Uterus (tissue), 4 donors: ENCODE measurements around the gene ASTN2. TPM values are rescaled to one million over a fixed set of nuclear protein-coding genes. Genes with fewer than 3 reads are reported as not detected.

Experiments
- DNase-seq, 2 donors: peaks; one replicate each; pipeline ENCODE4 v3.0.0-alpha.2; 2019 to 2020
- H3K27ac ChIP-seq, 2 donors: fragments of 200-600 bp; sonication (generic); 1 replicate in 1 of 2; 2 replicates in 1 of 2; pipeline ENCODE4 v1.5.1; 2016 to 2018
- H3K27me3 ChIP-seq, 2 donors: fragments of 200-600 bp; sonication (generic); one replicate each; pipeline ENCODE4 v1.5.1; 2018 to 2019; ENCODE audit warnings: control low read depth in 1 of 2
- H3K36me3 ChIP-seq, 2 donors: fragments of 200-600 bp; sonication (generic); one replicate each; pipeline ENCODE4 v1.5.1; 2019; ENCODE audit warnings: control low read depth in 1 of 2
- H3K4me1 ChIP-seq, 2 donors: fragments of 200-600 bp; sonication (generic); one replicate each; pipeline ENCODE4 v1.5.1; 2018 to 2019; ENCODE audit warnings: control low read depth in 1 of 2
- H3K4me3 ChIP-seq, 2 donors: fragments of 200-600 bp; sonication (generic); 1 replicate in 1 of 2; 2 replicates in 1 of 2; pipeline ENCODE4 v1.5.1; 2018 to 2019; ENCODE audit warnings: mild to moderate bottlenecking in 1 of 2
- H3K9me3 ChIP-seq, 2 donors: fragments of 200-600 bp; sonication (generic); one replicate each; pipeline ENCODE4 v1.5.1; 2019; ENCODE audit warnings: control low read depth in 1 of 2
- CTCF ChIP-seq, 4 experiments: fragments of 200-600 bp in 2 of 4; fragments of 450-650 bp in 2 of 4; sonication (generic) in 2 of 4; IDR thresholded peaks; one replicate each; pipeline ENCODE4 v1.5.1; 2016 to 2019; ENCODE audit warnings: antibody characterized with exemption in 4 of 4, mild to moderate bottlenecking in 2 of 4, moderate library complexity in 1 of 4
- POLR2A ChIP-seq, 2 donors: fragments of 450-650 bp; IDR thresholded peaks; one replicate each; pipeline ENCODE4 v1.6.1; 2016; ENCODE audit warnings: antibody characterized with exemption in 2 of 2, mild to moderate bottlenecking in 1 of 2, moderate library complexity in 1 of 2
- intact Hi-C: fragments of 100-400 bp; cut with DNase I; formaldehyde crosslinking; loops from one replicate; pipeline ENCODE4 v1.15.1; 2023; ENCODE audit warnings: low total_unique reads
- total RNA-seq, 4 donors: library from RNA; depleted of rRNA in 3 of 4; stranded (reverse); fragments of >200 nt in 3 of 4; gene quantifications; one replicate each; pipeline versions ENCODE4 v1.1.0 to v1.2.4, GENCODE V29; 2014 to 2023
- donor health status: DM: yes; HTN: yes; CAD: no.

Gene ASTN2
- total RNA-seq, 4 donors from 2014 or later: 1.8 to 8.6 (median 6.7) TPM

GRCh38 chr9:116934131-116934530 is 480.7 kb downstream of the ASTN2 start:
- Histone ChIP-seq H3K4me1 (no peaks in the 10 kb centered on the region), H3K36me3 (no peaks in the 10 kb centered on the region), H3K27me3 (no peaks in the 10 kb centered on the region), H3K27ac (no peak overlapping the region), H3K9me3 (no peaks in the 10 kb centered on the region), H3K4me3 (no peak overlapping the region)
- intact Hi-C loops: no loop called here
- TF ChIP-seq POLR2A (IDR thresholded peaks at IDR 0.05) (no peak), CTCF (IDR thresholded peaks at IDR 0.05) (no peak)
- no peak for DNase-seq

- Histone ChIP-seq H3K36me3 (no peaks in the 10 kb centered on the region), H3K27ac (no peak overlapping the region), H3K4me3 (no peak overlapping the region), H3K27me3 (no peaks in the 10 kb centered on the region), H3K4me1 (no peaks in the 10 kb centered on the region), H3K9me3 (no peaks in the 10 kb centered on the region)
- no peak for DNase-seq
- intact Hi-C loops: no loop called here
- TF ChIP-seq CTCF (IDR thresholded peaks at IDR 0.05): no peak
- no peak for TF ChIP-seq POLR2A (IDR thresholded peaks at IDR 0.05)
Observed at GRCh38 chr9:116933251-116933650, 481.6 kb downstream of the ASTN2 start.

- no peaks in the 10 kb centered on the region for H3K4me1 ChIP-seq
- no peak overlapping the region for H3K27ac ChIP-seq
- no peak for DNase-seq
- no peak overlapping the region for H3K4me3 ChIP-seq
- TF ChIP-seq CTCF (IDR thresholded peaks at IDR 0.05): no peak
- TF ChIP-seq POLR2A (IDR thresholded peaks at IDR 0.05): no peak
- intact Hi-C loops: no loop called here
- H3K27me3 ChIP-seq: no peaks in the 10 kb centered on the region
- no peaks in the 10 kb centered on the region for H3K9me3 ChIP-seq
- H3K36me3 ChIP-seq: no peaks in the 10 kb centered on the region
Observed at GRCh38 chr9:116929621-116930020, 485.2 kb downstream of the ASTN2 start.

- no peak for TF ChIP-seq CTCF (IDR thresholded peaks at IDR 0.05)
- TF ChIP-seq POLR2A (IDR thresholded peaks at IDR 0.05): no peak
- Histone ChIP-seq H3K9me3 (no peaks in the 10 kb centered on the region), H3K4me3 (no peak overlapping the region), H3K4me1 (no peaks in the 10 kb centered on the region), H3K36me3 (no peaks in the 10 kb centered on the region), H3K27ac (no peak overlapping the region), H3K27me3 (no peaks in the 10 kb centered on the region)
- no peak for DNase-seq
- intact Hi-C loops: no loop called here
Observed at GRCh38 chr9:116928884-116929283, 486.0 kb downstream of the ASTN2 start.

- TF ChIP-seq CTCF (IDR thresholded peaks at IDR 0.05) (no peak), POLR2A (IDR thresholded peaks at IDR 0.05) (no peak)
- DNase-seq: no peak
- no peaks in the 10 kb centered on the region for H3K36me3 ChIP-seq
- H3K4me3 ChIP-seq: no peak overlapping the region
- H3K4me1 ChIP-seq: no peaks in the 10 kb centered on the region
- intact Hi-C loops: no loop called here
- no peak overlapping the region for H3K27ac ChIP-seq
- H3K27me3 ChIP-seq: no peaks in the 10 kb centered on the region
- H3K9me3 ChIP-seq: no peaks in the 10 kb centered on the region
Observed at GRCh38 chr9:116928289-116928688, 486.6 kb downstream of the ASTN2 start.
